Testis (tissue), 3 donors: Measurements from ENCODE around the gene LOXL3. TPM values are rescaled to one million over a fixed set of nuclear protein-coding genes. Genes with fewer than 3 reads are reported as not detected.

Experiments used
- DNase-seq: peaks from one replicate; pipeline ENCODE4 v3.0.0-alpha.2; 2019
- H3K27ac ChIP-seq, 2 donors: fragments of 200-600 bp; sonication (generic); one replicate each; pipeline ENCODE4 v1.5.1; 2019
- H3K27me3 ChIP-seq: fragments of 200-600 bp; sonication (generic); one replicate; pipeline ENCODE4 v1.5.1; 2019
- H3K36me3 ChIP-seq: fragments of 200-600 bp; sonication (generic); one replicate; pipeline ENCODE4 v1.5.1; 2017; ENCODE audit warnings: low read depth; ENCODE audit errors: missing control alignments
- H3K4me1 ChIP-seq: fragments of 200-600 bp; sonication (generic); one replicate; pipeline ENCODE4 v1.5.1; 2019
- H3K4me3 ChIP-seq, 2 donors: fragments of 200-600 bp; sonication (generic); one replicate each; pipeline ENCODE4 v1.5.1; 2017 to 2019
- H3K9me3 ChIP-seq: fragments of 200-600 bp; sonication (generic); one replicate; pipeline ENCODE4 v1.5.1; 2017
- CTCF ChIP-seq, 3 experiments: fragments of 450-650 bp in 2 of 3; fragments of 200-600 bp in 1 of 3; sonication (generic) in 1 of 3; IDR thresholded peaks; one replicate each; pipeline ENCODE4 v1.5.1; 2016 to 2019; ENCODE audit warnings: antibody characterized with exemption in 3 of 3, mild to moderate bottlenecking in 2 of 3, moderate library complexity in 1 of 3
- POLR2A ChIP-seq: fragments of 450-650 bp; IDR thresholded peaks from one replicate; pipeline ENCODE4 v1.6.1; 2017; ENCODE audit warnings: antibody characterized with exemption, mild to moderate bottlenecking, moderate library complexity
- WGBS, 2 donors: methylation state at CpG; one replicate each; pipeline ENCODE4 v1.1.5; 2018; 5-methylcytosine and 5-hydroxymethylcytosine counted together
- intact Hi-C: fragments of 100-400 bp; cut with DNase I; formaldehyde crosslinking; loops from one replicate; pipeline ENCODE4 v1.15.1; 2023; ENCODE audit warnings: low total_unique reads
- polyA plus RNA-seq: library from polyadenylated mRNA; stranded (reverse); fragments of 350-450 nt; fragmentation: Illumina TruSeq; extraction: RNeasy Lipid Tissue Mini Kit (QIAGEN cat#74804); gene quantifications from one replicate; pipeline ENCODE4 v1.2.3, GENCODE V29; 2014; ENCODE audit warnings: low read depth, low replicate concordance; ENCODE audit not compliant: insufficient read depth
- total RNA-seq, 2 donors: library from RNA; depleted of rRNA; stranded (reverse); fragments of >200 nt; gene quantifications; one replicate each; pipeline ENCODE4 v1.2.3, GENCODE V29; 2016

LOXL3 gene
- total and polyA plus RNA-seq, 3 donors from 2014 or later: 10.5 to 15.2 (median 13.1) TPM

DNA sequence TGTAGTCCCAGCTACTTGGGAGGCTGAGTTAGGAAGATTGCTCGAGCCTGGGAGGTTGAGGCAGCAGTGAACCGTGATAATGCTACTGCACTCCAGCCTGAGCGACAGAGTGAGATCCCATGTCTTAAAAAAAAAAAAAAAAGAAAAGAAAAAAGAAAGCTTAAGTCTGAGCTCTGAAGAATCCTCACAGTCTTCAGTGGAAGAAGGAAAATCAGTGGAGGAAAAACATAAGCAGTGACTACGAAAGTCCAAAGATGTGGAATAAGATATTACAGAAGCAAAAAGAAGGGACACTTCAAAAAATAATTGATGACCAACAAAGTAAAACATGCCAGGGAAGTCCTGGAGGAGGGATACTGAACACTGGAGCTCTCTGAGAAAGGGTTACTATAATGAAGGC, 43.5 kb downstream of the LOXL3 start:
- 74 to 76% methylated on average over 4 of the region's 4 CpGs for WGBS, 2 donors
- H3K4me3 ChIP-seq: no peak overlapping the region
- TF ChIP-seq CTCF (IDR thresholded peaks at IDR 0.05) (no peak), POLR2A (no peak)
- H3K9me3 ChIP-seq: no peaks in the 10 kb centered on the region
- H3K36me3 ChIP-seq: no peaks in the 10 kb centered on the region
- DNase-seq: no peak
- H3K27me3 ChIP-seq: no peaks in the 10 kb centered on the region
- no peak overlapping the region for H3K27ac ChIP-seq
- H3K4me1 ChIP-seq: peaks cover 6% of the 10 kb centered on the region
- intact Hi-C loops: no loop called here

DNA sequence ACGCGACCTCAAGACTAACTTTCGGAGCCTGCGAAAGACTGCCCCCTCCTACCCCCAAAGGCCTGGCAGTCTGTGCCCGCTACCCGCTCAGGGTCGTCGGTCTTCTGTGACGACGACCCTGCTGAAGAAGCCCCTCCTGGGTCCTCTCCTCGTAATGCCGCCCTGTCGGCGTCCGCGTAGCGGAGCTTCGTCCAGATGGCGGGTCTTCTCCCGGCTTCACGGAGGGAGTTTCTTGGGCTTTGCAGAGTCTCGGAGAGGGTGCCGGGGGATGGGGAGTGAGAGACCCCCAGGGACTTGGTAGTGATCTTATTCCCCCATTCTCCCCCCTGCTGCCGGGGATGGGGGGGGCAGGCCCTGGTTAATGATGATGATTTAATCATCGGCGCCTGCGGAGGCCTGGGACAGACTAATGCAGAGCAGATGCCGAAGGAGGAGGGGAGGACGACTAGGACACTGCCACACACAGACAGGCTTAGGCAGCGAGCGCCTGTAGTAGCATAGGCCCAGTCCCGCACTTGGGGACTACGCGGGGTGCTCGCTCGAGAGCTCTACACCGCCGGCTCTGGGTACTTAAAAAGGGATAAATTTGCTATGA, 45.7 kb downstream of the LOXL3 start:
- TF ChIP-seq CTCF (IDR thresholded peaks at IDR 0.05) (no peak), POLR2A (no peak)
- no peaks in the 10 kb centered on the region for H3K27me3 ChIP-seq
- WGBS, 2 donors: 10 to 18% methylated on average over 25 to 38 of the region's 38 CpGs
- H3K4me3 ChIP-seq: peak overlapping the region; percentile 76 to 80
- peaks cover 4% of the 10 kb centered on the region for H3K36me3 ChIP-seq
- H3K9me3 ChIP-seq: no peaks in the 10 kb centered on the region
- DNase-seq: peak; percentile 54
- intact Hi-C loops: no loop called here
- H3K27ac ChIP-seq: peak overlapping the region; percentile 99
- peaks cover 6% of the 10 kb centered on the region for H3K4me1 ChIP-seq

GRCh38 chr2:74507145-74507925, 46.4 kb downstream of the LOXL3 start, which contains the start of gene PCGF1:
PCGF1 (minus strand) TSS chr2:74507695; CDS start chr2:74507668, 27 bp downstream.
- peak; percentile 100 for DNase-seq
- intact Hi-C loops: no loop called here
- Histone ChIP-seq H3K27ac (peak within 1 kb of the TSS; percentile 99), H3K4me3 (peak within 1 kb of the TSS; percentile 76 to 80), H3K9me3 (no peaks in the 10 kb centered on the region), H3K27me3 (no peaks in the 10 kb centered on the region), H3K4me1 (peaks cover 6% of the 10 kb centered on the region), H3K36me3 (peaks cover 4% of the 10 kb centered on the region)
- WGBS, 2 donors: 0 to 1% methylated on average over 3 to 51 of the region's 56 CpGs
- TF ChIP-seq CTCF (IDR thresholded peaks at IDR 0.05) (peak in 2 of 3 experiments; percentile 1 to 15), POLR2A (no peak)

DNA sequence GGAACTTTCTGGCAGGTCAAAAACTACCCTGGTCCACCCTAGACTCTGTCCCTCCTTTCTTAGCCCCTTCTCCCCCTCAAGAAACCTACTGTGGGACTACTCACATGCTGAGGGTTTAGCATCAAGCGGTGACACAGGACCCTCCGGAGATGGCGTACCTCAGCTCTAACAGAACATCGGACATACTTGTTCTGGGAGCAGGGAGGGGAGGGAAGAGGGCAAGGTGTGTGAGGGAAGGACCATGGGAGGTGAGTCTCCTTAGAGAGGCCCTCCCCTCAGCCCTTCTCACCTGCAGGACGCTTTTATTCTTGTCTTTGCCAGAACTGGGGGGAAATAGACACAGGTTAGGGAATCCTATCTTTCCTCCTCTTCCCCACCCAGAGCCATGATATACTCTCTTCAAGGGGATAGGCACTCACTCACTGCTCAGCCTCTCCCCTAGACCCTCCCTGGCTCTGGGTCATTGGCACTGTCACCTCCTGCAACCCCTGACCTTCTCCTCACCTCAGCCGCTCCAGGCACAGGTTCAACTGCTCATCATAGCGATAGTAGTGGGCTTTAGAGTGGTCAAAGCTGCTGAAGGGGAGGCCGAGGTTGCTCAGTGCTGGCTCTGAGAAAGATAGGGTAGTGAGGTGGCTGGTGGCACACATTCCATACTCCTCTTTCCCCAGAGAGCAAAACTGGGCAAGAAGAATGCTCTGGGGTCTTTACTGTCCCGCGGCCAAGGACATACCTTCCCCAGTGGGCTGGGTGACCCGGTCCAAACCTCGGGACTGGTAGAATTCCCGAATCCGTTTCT, 48.1 kb downstream of the LOXL3 start:
- H3K27me3 ChIP-seq: no peaks in the 10 kb centered on the region
- H3K9me3 ChIP-seq: no peaks in the 10 kb centered on the region
- no peak overlapping the region for H3K27ac ChIP-seq
- H3K4me1 ChIP-seq: peaks cover 6% of the 10 kb centered on the region
- peaks cover 4% of the 10 kb centered on the region for H3K36me3 ChIP-seq
- H3K4me3 ChIP-seq: no peak overlapping the region
- 92 to 96% methylated on average over 12 to 14 of the region's 14 CpGs for WGBS, 2 donors
- TF ChIP-seq POLR2A: no peak
- no peak for TF ChIP-seq CTCF (IDR thresholded peaks at IDR 0.05)
- no peak for DNase-seq
- intact Hi-C loops: no loop called here
